Kidney glomerular epithelial cell (primary cell): ENCODE measurements around the gene PCDH9.
"Not testable (repeated sequence)": the region's sequence is repeated elsewhere in the genome, so short reads cannot be mapped to it uniquely, and the experiment has no call there.

Experiments
- DNase-seq: peaks from one replicate; lab custom pipeline; 2025; lab: John Stamatoyannopoulos, UW

The PCDH9 gene

GRCh38 chr13:66835040-66835628 lies 395.0 kb downstream of the PCDH9 start:
- DNase-seq, result no peak

GRCh38 chr13:66830940-66831716 lies 399.0 kb downstream of the PCDH9 start:
- DNase-seq, result no peak

- DNase-seq, result no peak
Measured at GRCh38 chr13:66829803-66830202, 400.3 kb downstream of the PCDH9 start.

- no peak for DNase-seq
Measured at GRCh38 chr13:66826398-66826797, 403.7 kb downstream of the PCDH9 start.

- no peak for DNase-seq
Measured at GRCh38 chr13:66821551-66821950, 408.6 kb downstream of the PCDH9 start.

- no peak for DNase-seq
Measured at GRCh38 chr13:66811455-66811854, 418.7 kb downstream of the PCDH9 start.

- DNase-seq, result no peak
Measured at GRCh38 chr13:66809485-66809884, 420.7 kb downstream of the PCDH9 start.

- DNase-seq, result no peak
Measured at GRCh38 chr13:66807251-66807650, 422.9 kb downstream of the PCDH9 start.

GRCh38 chr13:66805657-66806056 lies 424.5 kb downstream of the PCDH9 start:
- no peak for DNase-seq

- no peak for DNase-seq
Measured at GRCh38 chr13:66803808-66804456, 426.2 kb downstream of the PCDH9 start.

GRCh38 chr13:66803013-66803807 lies 426.9 kb downstream of the PCDH9 start:
- no peak for DNase-seq

- no peak for DNase-seq
Measured at GRCh38 chr13:66795636-66796035, 434.5 kb downstream of the PCDH9 start.

GRCh38 chr13:66794340-66795031 lies 435.6 kb downstream of the PCDH9 start:
- no peak for DNase-seq

GRCh38 chr13:66790861-66791260 lies 439.3 kb downstream of the PCDH9 start:
- DNase-seq, result no peak

- no peak for DNase-seq
Measured at GRCh38 chr13:66781241-66781640, 448.9 kb downstream of the PCDH9 start.

- no peak for DNase-seq
Measured at GRCh38 chr13:66780814-66781213, 449.3 kb downstream of the PCDH9 start.

GRCh38 chr13:66778461-66778860 lies 451.7 kb downstream of the PCDH9 start:
- no peak for DNase-seq

- no peak for DNase-seq
Measured at GRCh38 chr13:66775196-66775595, 454.9 kb downstream of the PCDH9 start.

- no peak for DNase-seq
Measured at GRCh38 chr13:66774046-66774445, 456.1 kb downstream of the PCDH9 start.

GRCh38 chr13:66765559-66765958 lies 464.6 kb downstream of the PCDH9 start:
- no peak for DNase-seq

GRCh38 chr13:66760678-66761077 lies 469.5 kb downstream of the PCDH9 start:
- not testable (repeated sequence) for DNase-seq

- no peak for DNase-seq
Measured at GRCh38 chr13:66759919-66760318, 470.2 kb downstream of the PCDH9 start.
